Loucy (cell line): Measurements from ENCODE around the gene PRKAB1.

ENCODE experiments used
- H2AFZ ChIP-seq: fragments of 200-600 bp; sonication (generic); 2 replicates; pipeline ENCODE4 v1.6.0; 2016; ENCODE audit warnings: antibody characterized with exemption, mild to moderate bottlenecking, low read length, moderate library complexity
- H3F3A ChIP-seq: fragments of 200-600 bp; 2 replicates; pipeline ENCODE4 v1.6.0; 2016; ENCODE audit warnings: antibody characterized with exemption, low read depth, mild to moderate bottlenecking
- H3K27me3 ChIP-seq: fragments of 200-600 bp; sonication (generic); 2 replicates; pipeline ENCODE4 v1.6.1; 2014; ENCODE audit warnings: low read length, mild to moderate bottlenecking; ENCODE audit not compliant: insufficient read depth, poor library complexity, severe bottlenecking
- H3K36me3 ChIP-seq: fragments of 200-600 bp; sonication (generic); 2 replicates; pipeline ENCODE4 v1.6.1; 2016; ENCODE audit warnings: low read length; ENCODE audit not compliant: insufficient read depth
- H3K4me1 ChIP-seq: fragments of 200-600 bp; sonication (generic); 2 replicates; pipeline ENCODE4 v1.5.1; 2014; ENCODE audit warnings: low read length, mild to moderate bottlenecking; ENCODE audit not compliant: insufficient read depth, poor library complexity, severe bottlenecking
- H3K4me2 ChIP-seq: fragments of 200-600 bp; sonication (generic); 2 replicates; pipeline ENCODE4 v1.6.0; 2014; ENCODE audit warnings: antibody characterized with exemption, low read length, low read depth, mild to moderate bottlenecking; ENCODE audit not compliant: poor library complexity, severe bottlenecking
- H3K4me3 ChIP-seq: fragments of 200-600 bp; sonication (generic); 2 replicates; pipeline ENCODE4 v1.5.1; 2014; ENCODE audit warnings: low read length, mild to moderate bottlenecking, mixed read lengths; ENCODE audit not compliant: poor library complexity, severe bottlenecking
- H3K79me2 ChIP-seq: fragments of 200-600 bp; sonication (generic); 2 replicates; pipeline ENCODE4 v1.6.1; 2014; ENCODE audit warnings: low read length; ENCODE audit not compliant: insufficient read depth
- H3K9ac ChIP-seq: fragments of 200-600 bp; sonication (generic); 2 replicates; pipeline ENCODE4 v1.6.0; 2014; ENCODE audit warnings: mild to moderate bottlenecking, low read depth, low read length, moderate library complexity; ENCODE audit not compliant: poor library complexity, severe bottlenecking
- H3K9me2 ChIP-seq: fragments of 200-600 bp; sonication (generic); replicated peaks from 2 replicates; pipeline ENCODE4 v1.6.1; 2016; ENCODE audit warnings: low read depth, low read length, mixed read lengths
- H3K9me3 ChIP-seq: fragments of 200-600 bp; sonication (generic); 2 replicates; pipeline ENCODE4 v1.6.1; 2014; ENCODE audit warnings: mild to moderate bottlenecking, antibody characterized with exemption, low read length, low read depth; ENCODE audit not compliant: insufficient read depth
- H4K20me1 ChIP-seq: fragments of 200-600 bp; sonication (generic); 2 replicates; pipeline ENCODE4 v1.6.0; 2014; ENCODE audit warnings: antibody characterized with exemption, low read length, mild to moderate bottlenecking; ENCODE audit not compliant: insufficient read depth, poor library complexity, severe bottlenecking
- CTCF ChIP-seq: fragments of 200-600 bp; sonication (generic); conservative IDR thresholded peaks from 2 replicates; pipeline ENCODE4 v1.5.1; 2014; ENCODE audit warnings: mild to moderate bottlenecking, antibody characterized with exemption, low read length
- EZH2phosphoT487 ChIP-seq: fragments of 200-600 bp; IDR thresholded peaks from 2 replicates; pipeline ENCODE4 v1.6.1; 2018; ENCODE audit warnings: antibody characterized with exemption, mild to moderate bottlenecking, moderate library complexity, borderline replicate concordance

PRKAB1 gene

GRCh38 chr12:119664642-119665041 lies 3.3 kb upstream of the PRKAB1 start:
- no peak overlapping the region for H3K9ac ChIP-seq
- H3K9me3 ChIP-seq = no peaks in the 10 kb centered on the region
- peaks cover 7% of the 10 kb centered on the region for H4K20me1 ChIP-seq
- H3K4me3 ChIP-seq = no peak overlapping the region
- no peak overlapping the region for H2AFZ ChIP-seq
- H3K79me2 ChIP-seq = peaks cover 25% of the 10 kb centered on the region
- H3K27me3 ChIP-seq = peaks cover 5% of the 10 kb centered on the region
- no peaks in the 10 kb centered on the region for H3K9me2 ChIP-seq
- TF ChIP-seq CTCF (no peak), EZH2phosphoT487 (no peak)
- 0 out of 2 replicates have a peak, but pooled peaks cover 3% of the 10 kb centered on the region for H3K36me3 ChIP-seq
- peaks cover 33% of the 10 kb centered on the region for H3K4me1 ChIP-seq
- H3K4me2 ChIP-seq = no peak overlapping the region
- peaks cover 6% of the 10 kb centered on the region; the same call in 1 of the 2 replicates for H3F3A ChIP-seq

GRCh38 chr12:119665164-119665929 lies 2.6 kb upstream of the PRKAB1 start:
- no peak overlapping the region for H3K4me3 ChIP-seq
- peak overlapping the region; percentile 77 for H3K9ac ChIP-seq
- TF ChIP-seq EZH2phosphoT487 = no peak
- no peak for TF ChIP-seq CTCF
- peak overlapping the region; percentile 95; the same call in 1 of the 2 replicates for H2AFZ ChIP-seq
- H4K20me1 ChIP-seq = peaks cover 13% of the 10 kb centered on the region
- H3K9me2 ChIP-seq = no peaks in the 10 kb centered on the region
- H3K9me3 ChIP-seq = no peaks in the 10 kb centered on the region
- H3F3A ChIP-seq = peaks cover 6% of the 10 kb centered on the region; the same call in 1 of the 2 replicates
- H3K79me2 ChIP-seq = peaks cover 32% of the 10 kb centered on the region
- peaks cover 40% of the 10 kb centered on the region for H3K4me1 ChIP-seq
- H3K27me3 ChIP-seq = peaks cover 5% of the 10 kb centered on the region
- H3K36me3 ChIP-seq = 0 out of 2 replicates have a peak, but pooled peaks cover 3% of the 10 kb centered on the region
- H3K4me2 ChIP-seq = peak overlapping the region; percentile 96

- TF ChIP-seq EZH2phosphoT487 (no peak), CTCF (no peak)
Observed at GRCh38 chr12:119666226-119666795, 1.6 kb upstream of the PRKAB1 start.

More at GRCh38 chr12:119666226-119666795, 1.6 kb upstream of the PRKAB1 start:
- peaks cover 20% of the 10 kb centered on the region for H4K20me1 ChIP-seq
- H2AFZ ChIP-seq = peak overlapping the region; percentile 95
- peaks cover 49% of the 10 kb centered on the region for H3K4me1 ChIP-seq
- peaks cover 6% of the 10 kb centered on the region; the same call in 1 of the 2 replicates for H3F3A ChIP-seq
- H3K4me3 ChIP-seq = peak overlapping the region; percentile 97
- H3K4me2 ChIP-seq = peak overlapping the region; percentile 96
- H3K79me2 ChIP-seq = peaks cover 42% of the 10 kb centered on the region
- 0 out of 2 replicates have a peak, but pooled peaks cover 3% of the 10 kb centered on the region for H3K36me3 ChIP-seq
- no peaks in the 10 kb centered on the region for H3K9me3 ChIP-seq
- no peaks in the 10 kb centered on the region for H3K9me2 ChIP-seq
- peaks cover 5% of the 10 kb centered on the region for H3K27me3 ChIP-seq
- H3K9ac ChIP-seq = peak overlapping the region; percentile 77
